H1 (cell line): ENCODE measurements around the gene ACTG2. TPM values are rescaled to one million over a fixed set of nuclear protein-coding genes. Genes with fewer than 3 reads are reported as not detected.

Experiments used
- CTCF ChIA-PET: fragments of 300-600 bp; sonication (Branson Sonifier 250); formaldehyde crosslinking; loops from one replicate; lab custom pipeline; 2021; ENCODE audit not compliant: partially characterized antibody; lab: Charles Lee
- POLR2A ChIA-PET: fragments of 300-600 bp; sonication (Branson Sonifier 250); formaldehyde crosslinking; loops from one replicate; lab custom pipeline; 2021; ENCODE audit warnings: inconsistent platforms; ENCODE audit not compliant: partially characterized antibody; lab: Charles Lee
- DNase-seq, 2 experiments: peaks; one replicate each; pipeline versions ENCODE4 v3.0.0 to v3.0.0-alpha.2; 2010 to 2022; ENCODE audit warnings: low spot score in 2 of 2, low read depth in 1 of 2, mixed read lengths in 1 of 2
- FAIRE-seq: peaks from 2 replicates; lab custom pipeline; 2011; peaks lifted over from hg19 to GRCh38; lab: Jason Lieb, UNC
- H2AFZ ChIP-seq: 2 replicates; pipeline ENCODE4 v1.8.1; 2012; ENCODE audit warnings: low read length, inconsistent platforms
- H2AK5ac ChIP-seq: 2 replicates; pipeline ENCODE4 v1.6.1; 2013; ENCODE audit warnings: low read depth, low read length
- H2BK120ac ChIP-seq: replicated peaks from 2 replicates; pipeline ENCODE3; 2013; ENCODE audit warnings: low read depth, low read length, inconsistent platforms
- H2BK12ac ChIP-seq: 2 replicates; pipeline ENCODE4 v1.6.1; 2013; ENCODE audit warnings: low read depth, low read length
- H2BK15ac ChIP-seq: 2 replicates; pipeline ENCODE4 v1.6.1; 2013; ENCODE audit warnings: low read length
- H2BK20ac ChIP-seq: 2 replicates; pipeline ENCODE4 v1.6.1; 2013; ENCODE audit warnings: low read length
- H2BK5ac ChIP-seq: 2 replicates; pipeline ENCODE4 v1.6.1; 2013; ENCODE audit warnings: low read depth, low read length
- H3K14ac ChIP-seq: 2 replicates; pipeline ENCODE4 v1.6.1; 2013; ENCODE audit warnings: inconsistent platforms; ENCODE audit not compliant: insufficient read length
- H3K18ac ChIP-seq: 2 replicates; pipeline ENCODE4 v1.6.1; 2013; ENCODE audit warnings: low read length; ENCODE audit errors: extremely low read depth
- H3K23ac ChIP-seq: 2 replicates; pipeline ENCODE4 v1.6.1; 2013; ENCODE audit warnings: inconsistent platforms; ENCODE audit not compliant: insufficient read length
- H3K23me2 ChIP-seq: 2 replicates; pipeline ENCODE4 v1.6.1; 2013; ENCODE audit warnings: low read depth, low read length
- H3K27ac ChIP-seq: 2 replicates; pipeline ENCODE4 v1.6.1; 2011; ENCODE audit warnings: low read depth, low read length, inconsistent platforms
- H3K27me3 ChIP-seq, 4 experiments: replicated peaks in 1 of 4; 1 replicate in 1 of 4; 2 replicates in 3 of 4; pipeline versions ENCODE4 v1.6.1 to v1.8.1; 2011 to 2013; ENCODE audit warnings: low read length in 3 of 4, mild to moderate bottlenecking in 3 of 4, inconsistent platforms in 2 of 4, mixed read lengths in 2 of 4, moderate library complexity in 1 of 4; ENCODE audit not compliant: control insufficient read depth in 3 of 4, insufficient read depth in 3 of 4; ENCODE audit errors: extremely low read depth in 1 of 4
- H3K36me3 ChIP-seq, 4 experiments: 2 replicates each; pipeline versions ENCODE4 v1.6.1 to v1.8.1; 2011 to 2013; ENCODE audit warnings: mild to moderate bottlenecking in 4 of 4, low read length in 3 of 4, moderate library complexity in 2 of 4, control low read depth in 1 of 4, inconsistent platforms in 1 of 4; ENCODE audit not compliant: insufficient read depth in 4 of 4, control insufficient read depth in 2 of 4
- H3K4ac ChIP-seq: replicated peaks from 2 replicates; pipeline ENCODE3; 2013; ENCODE audit warnings: low read length, low read depth, mixed read lengths, inconsistent platforms; ENCODE audit not compliant: insufficient read length
- H3K4me1 ChIP-seq, 4 experiments: replicated peaks in 1 of 4; 1 replicate in 1 of 4; 2 replicates in 3 of 4; pipeline versions ENCODE4 v1.6.1 to v1.8.1; 2011 to 2013; ENCODE audit warnings: low read length in 3 of 4, inconsistent platforms in 2 of 4, mixed read lengths in 1 of 4; ENCODE audit not compliant: insufficient read depth in 4 of 4, control insufficient read depth in 3 of 4
- H3K4me2 ChIP-seq, 2 experiments: 2 replicates each; pipeline versions ENCODE4 v1.6.1 to v1.8.1; 2011 to 2013; ENCODE audit warnings: low read depth in 2 of 2, low read length in 2 of 2, control low read depth in 1 of 2, inconsistent platforms in 1 of 2, mild to moderate bottlenecking in 1 of 2; ENCODE audit not compliant: insufficient read depth in 1 of 2
- H3K4me3 ChIP-seq, 4 experiments: fragments of 200-600, 300-600 bp in 1 of 4; sonication (generic), shearing (Covaris generic), sonication (Bioruptor Twin) in 1 of 4; 2 replicates each; pipeline versions ENCODE4 v1.5.1 to v1.8.1; 2011 to 2016; ENCODE audit warnings: low read length in 4 of 4, low read depth in 3 of 4, control low read depth in 2 of 4, inconsistent platforms in 2 of 4, mild to moderate bottlenecking in 2 of 4, mixed read lengths in 1 of 4, moderate library complexity in 1 of 4; ENCODE audit not compliant: insufficient read depth in 2 of 4; ENCODE audit errors: extremely low read depth in 1 of 4
- H3K56ac ChIP-seq: replicated peaks from 2 replicates; pipeline ENCODE3; 2013; ENCODE audit warnings: low read depth, mild to moderate bottlenecking, mixed read lengths, low read length, inconsistent platforms; ENCODE audit not compliant: insufficient read length
- H3K79me1 ChIP-seq: 2 replicates; pipeline ENCODE4 v1.6.1; 2013; ENCODE audit warnings: low read depth, low read length, control low read depth
- H3K79me2 ChIP-seq, 2 experiments: 2 replicates each; pipeline versions ENCODE4 v1.6.1 to v1.8.1; 2012 to 2013; ENCODE audit warnings: low read length in 2 of 2, mild to moderate bottlenecking in 2 of 2, inconsistent platforms in 1 of 2; ENCODE audit not compliant: insufficient read depth in 2 of 2, control insufficient read depth in 1 of 2
- H3K9ac ChIP-seq, 4 experiments: replicated peaks in 1 of 4; 1 replicate in 1 of 4; 2 replicates in 3 of 4; pipeline versions ENCODE4 v1.6.1 to v1.8.1; 2011 to 2013; ENCODE audit warnings: low read depth in 3 of 4, low read length in 3 of 4, control low read depth in 2 of 4, mild to moderate bottlenecking in 2 of 4, moderate library complexity in 2 of 4, inconsistent platforms in 1 of 4; ENCODE audit errors: extremely low read depth in 1 of 4
- H3K9me3 ChIP-seq, 2 experiments: 2 replicates each; pipeline versions ENCODE4 v1.6.1 to v1.8.1; 2012 to 2013; ENCODE audit warnings: mild to moderate bottlenecking in 2 of 2, moderate library complexity in 2 of 2, control low read depth in 1 of 2, inconsistent platforms in 1 of 2, low read depth in 1 of 2, low read length in 1 of 2, mixed read lengths in 1 of 2; ENCODE audit not compliant: insufficient read depth in 2 of 2
- H4K20me1 ChIP-seq, 2 experiments: replicated peaks in 1 of 2; 2 replicates each; pipeline versions ENCODE3 to v1.8.1; 2011 to 2013; ENCODE audit warnings: inconsistent platforms in 2 of 2, low read length in 2 of 2, mild to moderate bottlenecking in 1 of 2; ENCODE audit not compliant: insufficient read depth in 2 of 2, control insufficient read depth in 1 of 2
- H4K5ac ChIP-seq: 2 replicates; pipeline ENCODE4 v1.6.1; 2013; ENCODE audit warnings: low read length, low read depth, mixed read lengths, inconsistent platforms; ENCODE audit not compliant: insufficient read length
- H4K8ac ChIP-seq: 2 replicates; pipeline ENCODE4 v1.8.0; 2013; ENCODE audit warnings: mild to moderate bottlenecking, moderate library complexity, low read length, inconsistent platforms; ENCODE audit not compliant: insufficient read depth; ENCODE audit errors: extremely low read depth
- H4K91ac ChIP-seq: replicated peaks from 2 replicates; pipeline ENCODE3; 2013; ENCODE audit warnings: low read length, mixed read lengths, inconsistent platforms; ENCODE audit not compliant: insufficient read length
- CHD1 ChIP-seq: IDR thresholded peaks from 2 replicates; pipeline ENCODE4 v1.6.1; 2012; ENCODE audit warnings: low read depth, low read length, improper control_type of control experiment
- polyA plus RNA-seq, 7 experiments: library from polyadenylated mRNA; depleted of rRNA in 3 of 7; stranded (reverse) in 5 of 7; unstranded in 2 of 7; fragments of >200 nt in 5 of 7; fragments of 200-250 nt in 2 of 7; gene quantifications; 1 replicate in 5 of 7; 2 replicates in 1 of 7; 4 replicates in 1 of 7; pipeline versions ENCODE4 v1.2.1 to v1.2.3, GENCODE V29; 2011 to 2013; ENCODE audit warnings: missing spikeins in 2 of 7, mixed read lengths in 2 of 7
- total RNA-seq: library from RNA; stranded (reverse); fragmentation: NEBNext Ultra II Directional; extraction: Animal tissue kit (Norgen Biotek cat#: 25700); gene quantifications from 2 replicates; pipeline ENCODE4 v1.2.1, GENCODE V29; 2021

The ACTG2 gene
- total and polyA plus RNA-seq, 2 of the 8 experiments (the other 6 are each of a cell fraction or from before 2014, with no cell fraction given) = 6.2 to 13.7 TPM

DNA sequence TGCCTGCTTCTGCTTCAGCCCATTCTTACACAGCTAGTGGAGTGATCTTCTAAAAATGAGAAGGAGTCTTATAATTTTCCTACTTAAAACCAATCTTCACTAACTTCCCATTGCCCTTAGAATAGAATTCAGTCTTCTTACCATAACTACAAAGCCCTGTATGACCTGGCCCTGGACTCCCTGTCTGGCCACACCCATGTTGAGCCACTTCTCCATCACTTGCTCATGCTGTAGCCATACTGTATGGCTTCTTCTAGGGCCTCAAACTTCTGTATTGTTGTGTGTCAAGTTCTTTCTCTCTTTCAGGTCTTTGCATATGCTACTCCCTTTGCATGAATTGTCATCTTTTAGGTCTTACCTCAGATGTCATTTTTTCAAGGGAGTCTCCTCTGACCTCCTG is 45.1 kb downstream of the ACTG2 start:
- Histone ChIP-seq H3K4me1 (no peaks in the 10 kb centered on the region), H3K27me3 (no peaks in the 10 kb centered on the region), H3K14ac (no peak overlapping the region), H4K5ac (no peak overlapping the region), H2BK12ac (no peak overlapping the region), H2BK120ac (no peak overlapping the region), H2BK5ac (no peak overlapping the region), H2BK15ac (no peak overlapping the region), H2AFZ (no peak overlapping the region), H4K91ac (no peak overlapping the region), H3K9me3 (no peaks in the 10 kb centered on the region), H3K4ac (no peak overlapping the region), H3K56ac (no peak overlapping the region), H4K20me1 (peaks cover 10 to 15% of the 10 kb centered on the region in 2 experiments), H2AK5ac (no peak overlapping the region), H3K23ac (no peak overlapping the region), H3K79me1 (peaks cover 12% of the 10 kb centered on the region; the same call in 1 of the 2 replicates), H3K4me2 (no peak overlapping the region), H3K4me3 (no peak overlapping the region), H3K18ac (no peak overlapping the region), H3K36me3 (peaks cover 0 to 16% (median 5%) of the 10 kb centered on the region in 4 experiments; a peak in 5 of 8 replicates), H3K9ac (no peak overlapping the region), H2BK20ac (no peak overlapping the region), H3K27ac (no peak overlapping the region), H4K8ac (no peak overlapping the region), H3K79me2 (peaks cover 13 to 94% of the 10 kb centered on the region in 2 experiments), H3K23me2 (no peaks in the 10 kb centered on the region; the same call in 1 of the 2 replicates)
- CTCF ChIA-PET = interaction anchor here (0.7 to 2.2 kb wide), 9 partner anchors 11 to 205 kb away, joined by 3 to 10 read pairs (median 5); no protein-coding TSS in a partner anchor
- no peak for DNase-seq
- no peak for TF ChIP-seq CHD1
- FAIRE-seq = no peak
- POLR2A ChIA-PET = interaction anchor here (1.1 to 1.6 kb wide), 6 partner anchors 9 to 212 kb away, joined by 3 to 6 read pairs (median 4); partner anchors contain the start of genes DGUOK and TET3
